Activated T-cell treated with anti-CD3 and anti-CD28 coated beads, Interleukin-2, amount 50 U/mL, for 72 hours (primary cell): ENCODE measurements around the gene TBX4. TPM values are rescaled to one million over a fixed set of nuclear protein-coding genes. Genes with fewer than 3 reads are reported as not detected.
"Not testable (repeated sequence)": the region's sequence is repeated elsewhere in the genome, so short reads cannot be mapped to it uniquely, and the experiment has no call there.

Source experiments
- ATAC-seq, 2 donors: fragments of 150-1000 bp; cut with Tn5 transposase; replicated peaks in 1 of 2; 2 replicates each; pipeline ENCODE4 v1.10.0; 2021; ENCODE audit warnings: moderate library complexity in 2 of 2, mild to moderate bottlenecking in 1 of 2
- DNase-seq, 2 donors: peaks; one replicate each; pipeline ENCODE4 v3.0.0; 2021 to 2022; ENCODE audit warnings: mixed read lengths in 1 of 2
- H3K27ac Mint-ChIP-seq: one replicate; pipeline ENCODE4 v1.8.0; 2022; ENCODE audit warnings: mild to moderate bottlenecking, moderate library complexity, mixed read lengths
- H3K27me3 Mint-ChIP-seq: one replicate; pipeline ENCODE4 v1.8.0; 2022; ENCODE audit warnings: low read depth, mixed read lengths
- H3K36me3 Mint-ChIP-seq, 2 donors: one replicate each; pipeline ENCODE4 v1.8.0; 2022; ENCODE audit warnings: mixed read lengths in 2 of 2, mild to moderate bottlenecking in 1 of 2; ENCODE audit not compliant: insufficient read depth in 2 of 2
- H3K4me1 Mint-ChIP-seq: one replicate; pipeline ENCODE4 v1.8.0; 2022; ENCODE audit warnings: low read depth, mixed read lengths
- H3K4me3 Mint-ChIP-seq, 2 donors: one replicate each; pipeline ENCODE4 v1.8.0; 2022; ENCODE audit warnings: mild to moderate bottlenecking in 2 of 2, mixed read lengths in 2 of 2, moderate library complexity in 2 of 2
- H3K9me3 Mint-ChIP-seq, 2 donors: one replicate each; pipeline ENCODE4 v1.8.0; 2022; ENCODE audit warnings: mixed read lengths in 2 of 2
- total RNA-seq, 2 donors: library from RNA; stranded (reverse); gene quantifications; one replicate each; pipeline ENCODE4 v1.2.3, GENCODE V29; 2022

Gene TBX4
- total RNA-seq, 2 donors from 2014 or later: not detected

DNA sequence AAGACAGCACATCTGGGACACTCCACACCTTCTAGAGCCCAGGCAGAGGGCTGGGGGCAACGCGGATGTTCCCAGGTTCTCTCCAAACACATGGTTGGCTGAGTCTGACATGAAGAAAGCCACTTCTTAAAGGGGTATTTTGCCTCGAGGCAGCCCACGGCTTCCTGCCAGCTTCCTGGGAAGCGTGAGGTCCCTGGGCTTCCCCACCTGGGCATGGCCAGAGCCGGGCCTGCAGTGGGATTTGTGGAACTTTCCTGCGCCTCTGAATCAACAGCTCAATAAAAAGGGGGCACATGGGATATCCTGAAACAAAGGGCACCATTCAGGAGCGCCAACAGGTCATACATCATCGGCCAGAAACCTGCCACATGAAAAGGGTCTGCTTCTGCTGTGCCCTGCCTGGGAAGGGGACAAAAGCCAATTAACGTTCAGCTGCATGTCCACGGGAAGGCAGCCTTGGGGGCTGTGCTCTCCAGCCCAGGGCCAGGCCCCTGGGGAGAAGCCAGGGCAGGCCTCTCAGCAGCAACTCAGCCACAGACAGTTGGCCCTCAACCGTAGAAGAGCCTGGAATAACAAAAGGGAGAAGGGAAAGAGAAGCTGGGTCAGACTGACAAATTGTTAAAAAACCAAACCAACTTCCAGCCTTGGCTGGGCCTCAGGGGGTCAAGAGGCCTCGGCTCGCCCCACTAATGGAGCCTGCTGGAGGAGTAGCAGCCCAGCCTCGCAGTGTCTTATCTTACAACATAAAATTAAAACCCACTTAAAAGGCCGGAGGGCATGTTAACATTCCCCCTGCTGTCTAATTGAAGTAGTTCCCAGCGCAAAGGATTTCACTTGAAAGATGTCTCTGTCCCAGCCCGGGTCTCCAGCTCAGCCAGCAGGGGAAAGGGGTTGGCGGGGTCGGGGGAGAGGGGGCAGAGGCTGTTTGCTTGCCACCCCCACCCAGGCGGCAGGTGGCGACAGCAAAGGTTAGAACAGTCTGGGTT lies 34.2 kb downstream of the TBX4 start:
- no peak overlapping the region for H3K27ac Mint-ChIP-seq
- H3K4me3 Mint-ChIP-seq: no peak overlapping the region
- peaks cover 7% of the 10 kb centered on the region for H3K27me3 Mint-ChIP-seq
- DNase-seq: no peak
- H3K36me3 Mint-ChIP-seq: no peaks in the 10 kb centered on the region
- no peaks in the 10 kb centered on the region for H3K4me1 Mint-ChIP-seq
- H3K9me3 Mint-ChIP-seq: no peaks in the 10 kb centered on the region
- ATAC-seq: no peak

DNA sequence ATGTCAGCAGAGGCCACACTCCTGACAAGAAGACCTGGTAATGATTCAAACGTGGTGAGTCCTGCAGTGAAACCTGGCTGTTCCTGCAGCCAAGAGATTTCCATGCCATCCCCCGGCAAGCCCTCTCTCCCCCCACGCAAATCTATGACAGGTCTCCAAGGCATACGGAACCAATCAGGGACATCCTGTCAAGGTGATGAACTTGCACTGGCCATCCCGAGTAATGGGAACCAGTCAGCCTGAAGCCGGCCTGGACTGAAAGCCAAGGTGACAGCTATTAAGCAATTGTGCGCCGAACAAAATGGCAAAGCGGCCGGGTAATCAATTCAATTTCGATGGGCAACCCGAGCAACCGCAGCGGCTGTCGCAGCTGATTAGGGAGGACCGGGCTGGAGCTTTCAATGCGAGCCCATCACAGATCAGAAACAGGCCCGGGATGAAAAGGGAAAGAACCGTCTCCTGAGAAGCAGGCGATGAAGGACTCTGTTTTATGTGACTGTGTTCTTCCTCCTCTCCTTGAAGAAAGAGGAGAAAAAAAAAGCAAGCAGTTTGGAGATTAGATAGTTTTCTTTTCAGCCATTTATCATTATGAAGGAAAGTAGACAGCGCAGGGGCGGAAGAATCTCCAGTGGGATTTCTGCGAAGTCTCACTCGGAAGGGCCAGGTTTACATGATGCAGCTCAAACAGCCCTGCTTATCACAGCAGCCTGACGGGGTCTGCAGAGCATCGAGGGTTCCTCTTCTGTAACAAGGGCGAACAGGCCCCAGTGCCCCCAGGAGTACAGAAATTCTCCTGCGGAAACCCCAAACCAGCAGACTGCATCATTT lies 35.2 kb downstream of the TBX4 start:
- Mint-ChIP-seq H3K27me3 (peaks cover 7% of the 10 kb centered on the region), H3K4me3 (no peak overlapping the region), H3K4me1 (no peaks in the 10 kb centered on the region), H3K36me3 (no peaks in the 10 kb centered on the region), H3K27ac (no peak overlapping the region), H3K9me3 (no peaks in the 10 kb centered on the region)
- ATAC-seq (no peak), DNase-seq (no peak)

DNA sequence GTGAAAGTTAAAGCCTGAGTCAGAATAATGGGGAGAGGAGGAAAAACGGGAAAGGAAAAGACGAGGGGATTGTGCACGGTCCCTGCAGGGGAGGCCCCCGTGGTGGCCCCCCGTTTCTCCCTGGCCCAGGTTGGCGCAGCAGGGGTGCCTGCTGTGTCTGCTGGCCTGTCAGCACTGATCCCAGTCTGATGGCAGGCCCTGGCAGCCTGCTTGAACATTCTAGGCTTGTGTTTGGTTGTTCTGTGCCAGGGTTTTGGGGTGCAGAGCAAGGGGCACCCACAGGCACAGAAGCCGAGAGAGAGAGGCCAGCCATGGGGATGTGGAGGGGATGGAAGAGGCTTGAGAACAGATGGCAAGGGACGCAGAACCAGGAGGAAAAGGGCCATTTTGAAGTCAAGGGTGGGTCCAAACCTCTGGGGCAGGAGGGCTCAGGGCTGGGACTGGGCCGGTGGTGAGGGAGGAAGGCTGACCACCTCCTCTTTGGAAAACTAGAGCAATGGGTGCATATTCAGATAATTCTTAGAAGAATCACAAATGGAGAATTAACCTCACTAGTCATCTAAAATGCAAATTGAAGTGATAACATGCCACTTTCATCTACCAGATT lies 35.9 kb downstream of the TBX4 start:
- Mint-ChIP-seq H3K4me1 (no peaks in the 10 kb centered on the region), H3K9me3 (no peaks in the 10 kb centered on the region), H3K27ac (no peak overlapping the region), H3K4me3 (no peak overlapping the region), H3K36me3 (no peaks in the 10 kb centered on the region), H3K27me3 (peaks cover 14% of the 10 kb centered on the region)
- no peak for DNase-seq
- no peak for ATAC-seq

- peaks cover 17% of the 10 kb centered on the region for H3K27me3 Mint-ChIP-seq
- ATAC-seq: no peak
- no peak overlapping the region for H3K27ac Mint-ChIP-seq
Measured at GRCh38 chr17:61488878-61489718, 36.9 kb downstream of the TBX4 start.

DNA sequence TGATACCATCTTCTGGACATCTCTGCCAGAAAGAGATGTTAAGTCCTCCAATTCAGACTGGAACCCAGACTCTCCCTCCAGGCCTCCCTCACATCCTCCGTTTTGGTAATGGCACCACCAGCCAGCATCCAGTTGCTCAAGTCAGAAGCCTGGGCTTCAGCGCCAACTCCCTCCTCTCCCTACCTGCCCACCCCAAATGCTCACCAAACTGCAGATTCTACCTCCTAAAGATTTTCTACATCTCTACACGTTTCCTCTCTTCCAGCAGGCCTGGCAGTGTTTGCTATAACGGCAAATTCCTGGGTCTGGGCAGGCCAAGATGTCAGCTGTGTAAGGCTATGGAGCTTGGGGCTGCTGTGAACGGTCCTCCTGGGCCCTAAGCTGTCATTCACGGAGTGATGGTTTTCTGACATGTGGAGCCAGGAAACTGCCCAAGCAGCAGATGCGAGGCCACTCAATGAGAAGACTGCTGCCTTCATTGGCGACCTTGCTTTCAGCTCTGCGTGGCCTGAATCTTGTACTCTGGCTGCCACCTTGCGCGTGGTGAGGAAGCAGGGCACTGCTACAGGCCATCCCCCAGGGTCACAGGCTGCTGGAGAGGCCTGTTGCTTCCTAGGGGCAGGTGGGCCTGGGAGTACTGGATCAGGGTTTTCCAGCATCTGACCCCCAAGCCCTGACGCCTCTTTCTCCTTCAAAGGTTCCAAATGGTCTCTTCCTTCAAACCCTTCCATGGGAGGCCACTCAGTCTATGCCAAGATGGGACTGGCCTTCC lies 37.7 kb downstream of the TBX4 start:
- H3K27me3 Mint-ChIP-seq: peaks cover 17% of the 10 kb centered on the region
- H3K27ac Mint-ChIP-seq: no peak overlapping the region
- H3K4me3 Mint-ChIP-seq: no peak overlapping the region
- no peaks in the 10 kb centered on the region for H3K9me3 Mint-ChIP-seq
- DNase-seq (no peak), ATAC-seq (no peak)
- no peaks in the 10 kb centered on the region for H3K36me3 Mint-ChIP-seq
- H3K4me1 Mint-ChIP-seq: no peaks in the 10 kb centered on the region

More at GRCh38 chr17:61488878-61489718, 36.9 kb downstream of the TBX4 start:
- Mint-ChIP-seq H3K9me3 (no peaks in the 10 kb centered on the region), H3K36me3 (no peaks in the 10 kb centered on the region), H3K4me1 (no peaks in the 10 kb centered on the region), H3K4me3 (no peak overlapping the region)
- no peak for DNase-seq

DNA sequence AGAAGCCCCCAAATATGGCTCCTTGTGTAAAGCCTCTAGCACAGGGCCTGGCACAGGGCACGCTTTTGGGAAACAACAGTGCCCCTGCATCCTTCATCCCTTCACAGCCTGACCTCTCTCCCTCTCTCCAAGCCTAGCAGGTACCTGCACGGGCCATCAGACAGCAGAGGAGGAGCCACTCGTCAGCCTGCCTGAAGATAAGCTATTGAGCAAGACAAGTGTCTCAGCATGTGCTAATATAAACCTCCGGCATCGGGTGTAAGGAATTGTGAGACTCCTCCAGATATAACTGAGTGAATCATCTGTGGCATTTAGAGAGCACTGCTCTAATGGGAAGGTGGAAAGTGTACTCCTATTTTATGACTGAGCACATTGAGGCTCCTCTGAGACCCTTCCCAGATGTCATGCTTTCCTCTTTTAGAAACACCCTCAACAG lies 38.3 kb downstream of the TBX4 start:
- DNase-seq (no peak), ATAC-seq (no peak)
- Mint-ChIP-seq H3K27me3 (peaks cover 17% of the 10 kb centered on the region), H3K27ac (no peak overlapping the region), H3K4me1 (peaks cover 4% of the 10 kb centered on the region), H3K4me3 (no peak overlapping the region), H3K36me3 (no peaks in the 10 kb centered on the region), H3K9me3 (no peaks in the 10 kb centered on the region)

GRCh38 chr17:61491981-61492380 lies 39.8 kb downstream of the TBX4 start:
- Mint-ChIP-seq H3K27me3 (peaks cover 17% of the 10 kb centered on the region), H3K36me3 (no peaks in the 10 kb centered on the region), H3K27ac (no peak overlapping the region), H3K9me3 (no peaks in the 10 kb centered on the region), H3K4me3 (no peak overlapping the region), H3K4me1 (peaks cover 9% of the 10 kb centered on the region)
- DNase-seq (no peak), ATAC-seq (no peak)

- peak in 1 of 2 donors; percentile 11 for DNase-seq
- Mint-ChIP-seq H3K4me3 (no peak overlapping the region), H3K9me3 (no peaks in the 10 kb centered on the region), H3K27me3 (peaks cover 14% of the 10 kb centered on the region), H3K4me1 (peaks cover 9% of the 10 kb centered on the region), H3K36me3 (no peaks in the 10 kb centered on the region), H3K27ac (no peak overlapping the region)
- no peak for ATAC-seq
Measured at GRCh38 chr17:61492759-61493526, 40.7 kb downstream of the TBX4 start.

DNA sequence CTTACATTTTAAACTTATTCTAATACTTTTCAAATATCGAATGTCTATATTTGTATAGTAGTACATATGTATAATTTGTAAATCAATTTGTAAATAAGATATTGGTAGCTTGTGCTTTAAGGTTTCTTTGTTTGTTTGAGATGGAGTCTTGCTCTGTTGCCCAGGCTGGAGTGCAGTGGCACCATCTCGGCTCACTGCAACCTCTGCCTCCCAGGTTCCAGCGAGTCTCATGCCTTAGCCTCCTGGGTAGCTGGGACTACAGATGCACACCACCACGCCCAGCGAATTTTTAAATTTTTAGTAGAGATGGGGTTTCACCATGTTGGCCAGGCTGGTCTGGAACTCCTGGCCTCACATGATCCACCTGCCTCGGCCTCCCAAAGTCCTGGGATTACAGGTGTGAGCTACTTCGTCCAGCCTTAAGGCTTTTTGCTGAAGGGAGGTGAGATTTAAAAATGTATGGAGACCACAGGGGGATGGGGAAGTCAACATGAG lies 41.7 kb downstream of the TBX4 start:
- H3K4me3 Mint-ChIP-seq, H3K36me3 Mint-ChIP-seq, H3K27ac Mint-ChIP-seq, H3K4me1 Mint-ChIP-seq, H3K9me3 Mint-ChIP-seq, DNase-seq, ATAC-seq: not testable (repeated sequence)
- H3K27me3 Mint-ChIP-seq: peaks cover 16% of the 10 kb centered on the region

DNA sequence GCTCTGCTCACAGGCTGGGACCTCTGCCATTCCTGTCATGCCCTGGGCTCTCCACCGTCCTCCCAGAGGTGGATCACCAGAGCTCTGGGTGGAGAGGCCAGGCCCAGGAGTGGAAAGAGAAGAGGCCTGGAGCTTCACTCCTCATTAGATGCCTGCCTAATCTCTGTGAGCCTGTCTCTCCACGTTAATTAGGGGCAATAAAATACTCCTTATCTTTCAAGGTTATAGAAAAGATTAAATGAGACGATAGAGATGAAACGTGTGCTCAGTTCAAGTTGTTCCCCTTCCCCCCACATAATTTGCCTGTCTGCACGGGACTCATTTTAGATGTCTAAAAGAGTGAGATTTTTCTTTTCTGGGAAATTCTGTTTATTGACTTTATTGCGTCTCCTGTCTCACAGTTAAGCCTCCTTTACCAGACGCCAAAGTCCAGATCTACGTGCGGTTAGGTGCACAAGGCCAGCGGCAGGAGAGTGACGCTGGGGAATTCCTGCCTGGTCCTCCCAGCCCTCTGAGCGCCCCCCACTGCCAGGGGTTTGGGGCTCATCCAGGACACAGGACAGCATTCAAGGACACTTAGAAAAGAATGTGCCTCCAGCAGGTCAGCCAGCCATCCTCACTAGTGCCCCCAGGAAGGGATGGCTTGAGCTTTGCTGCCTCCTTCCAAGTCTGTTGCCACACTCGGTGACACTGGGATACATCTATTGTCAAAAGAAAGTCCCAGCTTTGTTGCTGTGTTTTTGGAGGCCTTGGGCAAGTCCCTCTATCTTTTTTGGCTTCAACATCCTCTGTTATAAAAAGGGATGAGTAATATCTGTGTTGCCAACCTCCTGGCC lies 42.3 kb downstream of the TBX4 start:
- no peak for ATAC-seq
- no peak for DNase-seq
- H3K9me3 Mint-ChIP-seq: no peaks in the 10 kb centered on the region
- H3K4me1 Mint-ChIP-seq: peaks cover 9% of the 10 kb centered on the region
- peaks cover 16% of the 10 kb centered on the region for H3K27me3 Mint-ChIP-seq
- no peak overlapping the region for H3K4me3 Mint-ChIP-seq
- no peaks in the 10 kb centered on the region for H3K36me3 Mint-ChIP-seq
- H3K27ac Mint-ChIP-seq: no peak overlapping the region
